Activated CD4-positive, alpha-beta T cell treated with anti-CD3 and anti-CD28 coated beads, Interleukin-2, Interleukin-6, amounts not matched to agents 100 ng/mL and 50 ng/mL, durations not matched to agents 16 hours and 8 hours (primary cell): Measurements from ENCODE around the gene ZSCAN26.

Source experiments
- DNase-seq: peaks from one replicate; pipeline ENCODE4 v3.0.0-alpha.2; 2020

ZSCAN26 gene

DNA sequence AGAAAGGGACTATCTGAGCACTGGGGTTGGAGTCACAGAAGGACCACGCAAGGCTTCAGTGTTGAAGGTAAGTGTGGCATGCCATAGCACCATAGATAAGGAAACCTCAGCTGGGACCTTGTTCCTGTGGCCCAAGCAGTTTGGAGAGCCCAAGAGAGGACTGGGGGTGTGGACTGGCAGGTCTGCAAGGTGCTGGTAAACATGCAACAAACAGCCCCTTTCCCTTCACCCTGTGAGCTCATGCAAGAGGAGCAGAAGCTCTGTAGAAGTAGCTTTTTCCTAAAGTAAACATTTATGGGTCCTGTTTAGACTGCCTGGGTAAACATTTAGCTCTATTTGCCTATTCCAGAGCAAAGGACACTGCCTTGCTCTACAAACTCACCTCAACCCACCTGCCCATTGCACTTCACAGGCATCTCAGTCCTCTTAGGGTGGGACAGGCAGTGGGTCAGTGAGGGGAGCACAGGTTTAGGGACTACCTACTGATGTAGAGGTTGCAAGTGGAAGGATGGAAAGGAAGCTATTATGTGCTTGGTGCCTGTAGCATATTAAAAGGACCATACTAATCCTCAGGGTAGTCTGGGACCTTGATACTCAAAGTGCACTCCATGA lies 57.0 kb downstream of the ZSCAN26 start:
- DNase-seq: no peak

DNA sequence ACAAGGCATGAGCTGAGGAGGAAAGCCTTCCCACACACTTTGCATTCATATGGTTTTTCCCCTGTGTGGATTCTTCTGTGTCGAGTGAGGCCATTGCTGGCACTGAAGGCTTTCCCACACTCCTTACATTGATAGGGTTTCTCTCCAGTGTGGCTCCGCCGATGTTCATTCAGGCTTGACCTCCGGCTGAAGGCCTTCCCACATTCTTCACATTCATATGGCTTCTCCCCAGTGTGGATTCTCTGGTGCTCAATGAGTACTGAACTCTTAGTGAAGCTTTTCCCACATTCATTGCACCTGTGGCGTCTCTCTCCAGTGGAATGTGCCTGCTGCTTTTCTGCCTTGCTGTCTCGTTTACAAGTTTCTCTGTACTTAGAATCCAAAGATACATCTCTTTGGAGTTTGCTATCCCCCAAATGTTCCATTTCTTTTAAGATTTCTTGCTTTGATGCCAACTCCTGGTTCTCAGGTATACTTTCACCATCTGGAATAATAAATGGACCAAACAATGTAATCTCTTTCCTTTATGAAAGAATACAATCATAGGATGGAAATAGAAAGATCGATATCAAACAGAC lies 59.5 kb downstream of the ZSCAN26 start:
- DNase-seq: no peak
